Central memory CD4-positive, alpha-beta T cell (primary cell): ENCODE measurements around the gene LIN7C.
"Not testable (repeated sequence)": the region's sequence is repeated elsewhere in the genome, so short reads cannot be mapped to it uniquely, and the experiment has no call there.

Experiments
- DNase-seq: peaks from one replicate; pipeline ENCODE4 v3.0.0; 2022

Gene LIN7C

GRCh38 chr11:27468995-27469695 lies 37.4 kb downstream of the LIN7C start:
- no peak for DNase-seq

GRCh38 chr11:27468209-27468994 lies 38.2 kb downstream of the LIN7C start:
- DNase-seq = no peak

- DNase-seq = no peak
Measured at GRCh38 chr11:27467181-27467913, 39.2 kb downstream of the LIN7C start.

DNA sequence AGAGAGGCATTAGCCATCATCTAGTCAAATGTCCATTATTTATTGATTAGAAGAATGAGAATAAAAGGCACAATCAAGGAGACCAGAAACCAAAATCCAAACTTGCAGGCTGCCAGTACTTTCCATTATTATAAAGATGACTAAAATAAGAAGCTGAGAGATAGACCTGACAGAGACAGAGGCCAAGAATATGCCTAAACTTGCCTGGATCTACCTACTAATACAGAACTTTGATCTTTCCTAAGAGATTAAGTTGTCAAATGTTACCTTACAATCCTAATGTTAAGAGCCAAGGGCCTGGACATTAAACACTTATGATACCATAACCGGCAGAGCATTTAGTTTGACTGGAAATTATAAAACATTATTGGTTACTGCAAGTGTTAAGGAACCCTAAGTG lies 40.2 kb downstream of the LIN7C start:
- DNase-seq = no peak

GRCh38 chr11:27465629-27466028 lies 40.9 kb downstream of the LIN7C start:
- DNase-seq = no peak

- DNase-seq = no peak
Measured at GRCh38 chr11:27464909-27465308, 41.7 kb downstream of the LIN7C start.

DNA sequence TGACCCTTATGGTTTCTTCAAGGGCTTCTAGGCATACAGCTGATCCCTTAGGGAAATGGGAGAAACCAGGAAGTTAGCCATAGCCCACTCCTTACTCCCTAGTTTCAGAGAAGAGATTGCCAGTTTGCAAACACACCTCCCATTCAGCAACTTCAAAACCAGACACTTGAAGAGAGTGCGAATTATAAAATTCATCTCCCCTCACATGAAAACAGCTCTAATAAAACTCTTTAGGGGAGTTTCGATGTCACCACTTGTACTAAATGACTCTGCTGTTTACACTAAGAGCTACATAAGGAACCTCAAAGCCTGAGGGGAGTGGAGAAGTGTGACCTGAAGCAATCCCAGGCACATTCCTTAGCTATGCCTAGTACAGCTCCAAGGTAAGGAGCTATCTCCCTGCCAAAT lies 42.3 kb downstream of the LIN7C start:
- no peak for DNase-seq

DNA sequence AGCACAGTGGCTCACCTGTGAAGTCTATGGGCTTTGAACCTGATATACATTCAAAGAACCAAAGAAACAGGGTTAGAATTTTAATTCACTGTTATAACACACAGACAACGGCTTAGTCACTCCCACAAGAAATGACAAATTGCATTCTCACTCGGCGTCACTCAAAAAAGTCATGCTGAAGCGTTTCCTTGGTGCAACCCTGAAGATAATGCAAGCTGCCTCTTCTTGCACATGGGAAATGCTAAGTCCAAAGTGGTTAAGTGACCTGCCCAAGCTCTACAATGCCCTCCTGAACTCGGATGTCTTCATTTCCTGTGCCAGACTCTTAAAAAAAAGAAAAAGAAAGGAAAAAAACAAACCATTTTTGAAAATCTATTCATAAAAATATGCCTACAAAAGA lies 44.0 kb downstream of the LIN7C start:
- DNase-seq = no peak

GRCh38 chr11:27460158-27460978 lies 46.2 kb downstream of the LIN7C start:
- DNase-seq = no peak

- DNase-seq = no peak
Measured at GRCh38 chr11:27459191-27459590, 47.4 kb downstream of the LIN7C start.

DNA sequence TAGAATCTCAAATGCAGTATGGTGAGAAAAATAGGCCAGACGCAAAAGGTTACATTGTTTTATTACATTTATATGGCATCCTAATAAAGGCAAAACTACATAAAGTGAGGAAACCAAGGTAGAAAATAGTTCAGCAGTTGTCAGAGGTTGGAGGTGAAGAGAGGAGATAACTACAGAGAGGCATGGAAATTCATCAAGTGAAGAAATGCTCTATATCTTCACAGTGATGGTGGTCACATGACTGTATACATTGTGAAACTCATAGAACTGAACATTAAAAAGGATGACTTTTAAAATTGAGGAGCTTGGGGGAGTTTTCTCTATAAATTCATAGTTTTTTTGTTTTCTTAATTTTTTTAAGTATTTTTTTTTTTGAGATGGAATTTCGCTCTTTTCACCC lies 48.4 kb downstream of the LIN7C start:
- DNase-seq = no peak

DNA sequence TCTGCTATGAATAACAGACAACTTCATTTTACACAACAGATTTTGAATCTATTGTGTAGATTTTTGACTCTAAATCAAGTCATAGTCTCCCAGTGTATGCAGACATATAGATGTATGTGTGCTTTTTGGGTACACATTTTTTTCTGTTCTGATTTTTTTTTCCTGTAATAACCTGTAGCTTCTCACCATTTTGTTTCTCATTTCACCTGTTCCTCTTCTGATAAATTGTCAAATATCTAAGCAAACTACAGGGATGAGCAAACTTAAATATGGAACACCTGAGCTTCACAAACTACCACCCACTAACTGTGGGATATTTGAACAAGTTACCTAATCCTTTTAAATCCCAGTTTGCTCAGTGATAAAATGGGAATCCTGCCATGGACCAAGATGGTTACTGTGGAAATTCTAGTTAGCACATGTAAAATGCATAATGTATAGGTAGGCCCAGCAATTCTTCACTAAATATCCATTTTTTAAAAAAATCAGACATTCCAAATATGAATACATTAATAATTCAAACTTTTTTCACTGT lies 49.7 kb downstream of the LIN7C start:
- no peak for DNase-seq

DNA sequence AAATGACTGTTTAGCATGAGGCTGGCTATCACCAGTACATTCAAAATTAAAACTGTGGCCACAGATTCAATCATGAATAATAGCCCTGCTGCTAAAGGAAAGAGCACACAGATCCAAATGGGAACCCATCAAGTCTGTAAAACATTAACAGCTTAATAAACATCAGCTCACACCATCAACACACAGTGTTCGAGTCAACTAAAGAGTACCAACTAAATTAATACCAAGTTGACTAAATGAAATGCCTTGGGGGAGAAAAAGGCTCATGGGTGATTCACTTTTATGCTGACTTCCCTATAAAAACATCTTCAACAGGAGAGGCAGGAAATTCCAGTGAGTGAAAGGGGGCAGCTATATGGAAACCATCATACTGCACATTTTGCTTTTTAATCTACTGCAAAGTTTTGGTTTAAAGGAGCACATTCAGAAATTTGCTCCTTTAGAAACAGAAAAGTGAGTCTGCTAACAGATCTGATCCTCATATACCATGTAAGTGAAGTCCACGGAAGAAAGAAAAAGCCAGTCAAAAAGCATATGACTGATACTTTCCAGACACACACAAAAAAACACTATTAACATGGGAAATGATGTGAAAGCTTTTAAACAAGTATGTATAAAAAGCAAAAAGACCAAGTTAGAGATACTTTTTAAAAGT lies 50.3 kb downstream of the LIN7C start:
- no peak for DNase-seq

DNA sequence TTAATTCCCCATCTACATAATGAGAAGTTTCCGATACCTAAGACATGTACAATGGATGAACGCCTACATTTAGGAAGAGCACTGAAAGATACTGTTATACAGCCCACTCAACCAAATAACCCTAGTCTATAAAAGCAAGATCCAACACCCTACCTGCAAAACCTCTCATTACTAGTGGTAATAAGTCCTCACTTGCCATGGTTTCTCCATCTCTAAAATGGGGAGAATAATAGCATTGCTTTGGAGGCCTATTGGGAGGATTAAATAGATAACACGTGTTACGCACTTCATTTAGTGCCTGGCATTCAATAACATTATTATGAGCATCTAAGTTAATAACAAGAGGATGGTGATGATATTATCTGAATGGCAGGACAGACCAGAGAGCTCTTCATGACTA lies 50.9 kb downstream of the LIN7C start:
- no peak for DNase-seq

DNA sequence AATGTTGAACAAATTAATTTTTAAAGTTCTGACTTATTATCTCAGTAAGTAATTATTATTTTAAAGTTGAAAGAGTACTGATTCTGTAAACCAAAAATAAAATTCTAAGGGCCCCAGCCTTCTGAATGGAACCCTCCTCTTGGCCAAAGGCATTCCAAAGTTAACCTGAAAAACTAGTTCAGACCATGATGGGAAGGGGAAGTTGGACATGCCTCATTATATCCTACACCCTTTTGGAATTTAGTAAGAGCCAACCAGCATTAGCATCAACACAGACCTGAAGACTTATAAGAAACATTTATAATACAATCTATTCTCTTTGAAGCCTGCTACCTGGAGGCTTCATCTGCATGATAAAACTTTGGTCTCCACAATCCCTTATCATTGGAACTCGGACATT lies 52.9 kb downstream of the LIN7C start:
- no peak for DNase-seq

DNA sequence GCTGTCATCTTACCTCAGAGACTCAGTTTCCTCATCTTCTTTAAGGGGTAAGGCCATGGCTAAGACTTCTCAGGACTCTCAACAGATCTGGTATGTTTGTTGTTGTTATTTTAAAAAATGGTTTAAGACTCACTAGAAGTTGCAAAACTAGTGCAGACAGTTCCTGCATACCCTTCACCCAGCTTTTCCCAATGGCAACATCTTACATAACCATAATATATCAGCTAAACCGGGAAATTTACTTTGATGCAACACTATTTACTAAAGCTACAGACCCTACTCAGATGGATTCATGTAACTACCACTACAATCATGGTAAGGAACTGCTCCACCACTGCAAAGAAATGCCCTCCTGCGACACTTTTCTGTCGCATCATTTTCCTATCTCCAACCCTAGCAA lies 54.4 kb downstream of the LIN7C start:
- DNase-seq = no peak

GRCh38 chr11:27451244-27451965 lies 55.2 kb downstream of the LIN7C start:
- no peak for DNase-seq

DNA sequence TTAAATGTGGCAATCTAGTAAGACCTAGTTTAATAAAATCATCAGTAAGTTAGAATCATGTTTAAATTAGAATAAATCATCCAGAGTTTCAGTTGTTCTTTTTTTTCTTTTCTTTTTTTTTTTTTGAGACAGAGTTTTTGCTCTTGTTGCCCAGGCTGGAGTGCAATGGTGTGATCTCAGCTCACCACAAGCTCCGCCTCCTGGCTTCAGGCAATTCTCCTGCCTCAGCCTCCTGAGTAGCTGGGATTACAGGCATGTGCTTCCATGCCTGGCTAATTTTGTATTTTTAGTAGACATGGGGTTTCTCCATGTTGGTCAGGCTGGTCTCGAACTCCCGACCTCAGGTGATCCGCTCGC lies 58.4 kb downstream of the LIN7C start:
- DNase-seq = not testable (repeated sequence)

DNA sequence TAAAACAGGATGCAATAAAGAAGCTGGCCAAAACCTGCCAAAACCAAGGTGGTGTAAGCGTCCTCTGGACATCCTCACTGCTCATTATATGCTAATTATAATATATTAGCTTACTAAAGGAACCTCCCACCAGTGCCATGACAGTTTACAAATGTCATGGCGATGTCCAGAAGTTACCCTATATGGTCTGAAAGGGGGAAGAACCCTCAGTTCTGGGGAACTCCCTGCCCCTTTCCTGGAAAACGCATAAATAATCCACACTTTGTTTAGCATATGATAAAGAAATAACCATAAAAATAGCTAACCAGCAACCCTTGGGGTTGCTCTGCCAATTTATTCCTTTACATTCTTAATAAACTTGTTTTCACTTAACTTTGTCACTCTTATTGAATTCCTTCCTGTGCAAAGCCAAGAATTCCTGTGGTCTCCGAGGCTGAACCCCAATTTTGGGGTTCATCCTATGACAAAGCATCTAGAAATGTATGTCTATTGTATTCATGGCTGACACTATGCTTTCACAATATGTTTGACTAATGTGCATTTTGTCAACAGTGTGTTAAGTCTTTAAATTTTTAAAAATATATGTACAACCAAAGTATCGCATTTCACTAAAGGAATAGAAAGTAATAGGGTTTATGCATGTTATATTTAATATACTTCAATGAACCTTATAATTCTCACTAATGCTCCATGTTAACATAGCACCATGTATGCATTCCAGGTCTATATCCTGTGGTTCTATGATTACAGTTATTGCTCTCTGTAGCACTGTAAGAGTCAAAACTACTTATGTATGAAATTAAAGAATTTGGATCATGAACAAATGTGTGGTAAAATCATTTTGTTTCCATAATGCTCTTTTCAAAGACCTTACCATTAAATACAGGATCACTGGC lies 59.0 kb downstream of the LIN7C start:
- DNase-seq = no peak

DNA sequence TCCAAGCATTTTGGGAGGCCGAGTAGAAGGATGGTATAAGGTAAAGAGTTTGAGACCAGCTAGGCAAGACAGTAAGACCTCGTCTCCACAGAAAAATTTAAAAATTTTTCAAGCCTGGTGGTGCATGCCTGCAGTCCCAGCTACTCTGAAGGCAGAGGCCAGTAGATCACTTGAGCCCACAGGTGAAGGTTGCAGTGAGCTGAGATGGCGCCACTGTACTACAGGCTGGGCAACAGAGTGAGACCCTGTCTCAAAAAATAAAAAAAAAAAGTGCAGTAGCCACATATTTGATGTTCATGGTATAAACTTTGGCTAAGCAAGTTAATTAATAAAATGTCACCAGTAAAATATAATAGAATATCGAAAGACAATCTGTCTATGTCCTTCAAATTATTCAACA lies 60.9 kb downstream of the LIN7C start:
- DNase-seq = no peak
